Cardiac muscle cell (in vitro differentiated cells and primary cell): ENCODE results near the gene TMEM204. TPM values are rescaled to one million over a fixed set of nuclear protein-coding genes. Genes with fewer than 3 reads are reported as not detected.

ENCODE experiments used
- DNase-seq, 2 donors: peaks; one replicate each; pipeline versions ENCODE4 v3.0.0 to v3.0.0-alpha.2; 2010 to 2017; ENCODE audit warnings: low read depth in 1 of 2, low spot score in 1 of 2
- H3K27ac ChIP-seq: fragments of 200-600 bp; sonication (generic); 2 replicates; pipeline ENCODE4 v1.5.1; 2016
- H3K27me3 ChIP-seq: fragments of 200-600 bp; sonication (generic); 2 replicates; pipeline ENCODE4 v1.6.0; 2016; ENCODE audit warnings: control low read depth
- H3K36me3 ChIP-seq: fragments of 200-600 bp; sonication (generic); 2 replicates; pipeline ENCODE4 v1.5.1; 2016; ENCODE audit warnings: control low read depth
- H3K4me1 ChIP-seq: fragments of 200-600 bp; sonication (generic); 2 replicates; pipeline ENCODE4 v1.8.1; 2017; ENCODE audit warnings: low read depth, mild to moderate bottlenecking, mixed run types
- H3K4me3 ChIP-seq: fragments of 200-600 bp; sonication (generic); 2 replicates; pipeline ENCODE4 v1.5.1; 2016; ENCODE audit warnings: mild to moderate bottlenecking
- H3K9me3 ChIP-seq: fragments of 200-600 bp; sonication (generic); 2 replicates; pipeline ENCODE4 v1.5.1; 2017; ENCODE audit warnings: low read depth, mild to moderate bottlenecking, control low read depth
- CTCF ChIP-seq: IDR thresholded peaks from 2 replicates; pipeline ENCODE4 v1.5.1; 2012; ENCODE audit warnings: low read depth, mild to moderate bottlenecking, low read length
- polyA plus RNA-seq: library from polyadenylated mRNA; unstranded; fragments of >200 nt; fragmentation: Nextera tagmentation; extraction: Ambion mirVana; gene quantifications from 2 replicates; pipeline ENCODE4 v1.2.1, GENCODE V29; 2016
- total RNA-seq: library from RNA; depleted of rRNA; stranded (reverse); fragments of >200 nt; gene quantifications from 2 replicates; pipeline ENCODE4 v1.2.3, GENCODE V29; 2016

The TMEM204 gene
- total and polyA plus RNA-seq, 2 experiments from 2014 or later = 0.44 to 0.83 TPM

GRCh38 chr16:1496464-1496863 lies 37.0 kb upstream of the TMEM204 start:
- TF ChIP-seq CTCF = no peak
- H3K27me3 ChIP-seq = no peaks in the 10 kb centered on the region
- H3K9me3 ChIP-seq = no peaks in the 10 kb centered on the region
- H3K36me3 ChIP-seq = peaks cover 7% of the 10 kb centered on the region
- H3K4me3 ChIP-seq = no peak overlapping the region
- H3K27ac ChIP-seq = no peak overlapping the region
- H3K4me1 ChIP-seq = peaks cover 8% of the 10 kb centered on the region
- no peak for DNase-seq

DNA sequence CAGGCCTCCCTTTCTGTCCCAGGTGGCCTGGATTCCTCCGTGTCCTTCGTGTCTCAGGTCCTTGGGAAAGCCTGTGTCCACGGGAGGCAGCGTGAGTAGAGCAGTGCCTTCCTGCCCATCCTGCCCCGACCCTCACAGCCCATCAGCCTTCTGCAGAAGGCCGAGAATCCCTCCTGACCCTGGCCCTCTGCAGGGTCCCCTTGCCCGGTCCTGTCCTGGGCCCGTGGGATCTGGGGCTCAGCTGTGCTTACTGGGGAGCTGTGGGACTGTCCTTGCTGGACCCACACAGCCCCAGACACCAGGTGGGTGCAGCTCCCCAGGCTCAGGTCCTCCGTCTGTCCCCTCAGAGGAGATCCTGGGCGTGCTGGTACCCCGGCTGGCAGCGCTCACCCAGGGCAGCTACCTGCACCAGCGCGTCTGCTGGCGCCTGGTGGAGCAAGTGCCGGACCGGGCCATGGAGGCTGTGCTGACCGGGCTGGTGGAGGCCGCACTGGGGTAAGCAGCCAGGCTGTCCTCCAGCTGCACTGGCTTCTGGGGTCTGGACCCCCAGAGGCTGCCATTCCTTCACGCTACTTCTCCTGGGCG lies 36.4 kb upstream of the TMEM204 start:
- Histone ChIP-seq H3K36me3 (peaks cover 13% of the 10 kb centered on the region), H3K27me3 (no peaks in the 10 kb centered on the region), H3K27ac (no peak overlapping the region), H3K4me1 (peaks cover 8% of the 10 kb centered on the region), H3K9me3 (no peaks in the 10 kb centered on the region), H3K4me3 (no peak overlapping the region)
- DNase-seq = no peak
- TF ChIP-seq CTCF = no peak

- Histone ChIP-seq H3K27me3 (no peaks in the 10 kb centered on the region), H3K9me3 (no peaks in the 10 kb centered on the region), H3K4me3 (no peak overlapping the region), H3K27ac (no peak overlapping the region), H3K36me3 (peaks cover 23% of the 10 kb centered on the region), H3K4me1 (peaks cover 3% of the 10 kb centered on the region)
- DNase-seq = no peak
- no peak for TF ChIP-seq CTCF
Observed at GRCh38 chr16:1498899-1499676, 34.4 kb upstream of the TMEM204 start.

GRCh38 chr16:1499756-1500464 lies 33.6 kb upstream of the TMEM204 start:
- no peak for DNase-seq
- TF ChIP-seq CTCF = no peak
- no peak overlapping the region for H3K27ac ChIP-seq
- H3K36me3 ChIP-seq = peaks cover 23% of the 10 kb centered on the region
- H3K9me3 ChIP-seq = no peaks in the 10 kb centered on the region
- no peaks in the 10 kb centered on the region for H3K27me3 ChIP-seq
- H3K4me1 ChIP-seq = no peaks in the 10 kb centered on the region
- H3K4me3 ChIP-seq = no peak overlapping the region

- Histone ChIP-seq H3K27ac (no peak overlapping the region), H3K27me3 (no peaks in the 10 kb centered on the region), H3K9me3 (no peaks in the 10 kb centered on the region), H3K36me3 (peaks cover 23% of the 10 kb centered on the region), H3K4me1 (no peaks in the 10 kb centered on the region), H3K4me3 (no peak overlapping the region)
- DNase-seq = no peak
- TF ChIP-seq CTCF = no peak
Observed at GRCh38 chr16:1500465-1501150, 32.9 kb upstream of the TMEM204 start.
